ENCODE data around the gene ZNF362.
A peak's percentile ranks its signal among the peaks of the same experiment; 100 is the strongest.

- TF ChIP-seq CTCF (IDR thresholded peaks at IDR 0.05; ENCODE audit: low read depth, low read length, poor library complexity, severe bottlenecking) (peak; percentile 88), EZH2phosphoT487 (IDR thresholded peaks at IDR 0.05; ENCODE audit: borderline replicate concordance, low read length) (no peak)
Measured at GRCh38 chr1:33298623-33299277, 42.5 kb downstream of the ZNF362 start.
